GM23248 (cell line): Measurements from ENCODE around the gene TMCC1. TPM values are rescaled to one million over a fixed set of nuclear protein-coding genes. Genes with fewer than 3 reads are reported as not detected.

ENCODE experiments used
- DNase-seq: peaks from one replicate; pipeline ENCODE4 v3.0.0-alpha.2; 2015
- H2AFZ ChIP-seq: fragments of 200-600 bp; sonication (generic); 2 replicates; pipeline ENCODE4 v1.6.1; 2016; ENCODE audit warnings: antibody characterized with exemption
- H3F3A ChIP-seq: fragments of 200-600 bp; sonication (generic); 2 replicates; pipeline ENCODE4 v1.6.1; 2016; ENCODE audit warnings: mild to moderate bottlenecking, antibody characterized with exemption, mixed run types; ENCODE audit not compliant: insufficient read depth
- H3K27ac ChIP-seq: fragments of 200-600 bp; sonication (generic); 2 replicates; pipeline ENCODE4 v1.5.1; 2016; ENCODE audit warnings: mild to moderate bottlenecking
- H3K27me3 ChIP-seq: fragments of 200-600 bp; sonication (generic); replicated peaks from 2 replicates; pipeline ENCODE4 v1.6.1; 2016; ENCODE audit warnings: mild to moderate bottlenecking; ENCODE audit not compliant: insufficient read depth
- H3K36me3 ChIP-seq: fragments of 200-600 bp; sonication (generic); 2 replicates; pipeline ENCODE4 v1.6.1; 2016; ENCODE audit warnings: low read depth, mild to moderate bottlenecking
- H3K4me1 ChIP-seq: fragments of 200-600 bp; sonication (generic); 2 replicates; pipeline ENCODE4 v1.6.1; 2016; ENCODE audit warnings: mild to moderate bottlenecking; ENCODE audit not compliant: insufficient read depth
- H3K4me2 ChIP-seq: fragments of 200-600 bp; sonication (generic); one replicate; pipeline ENCODE4 v1.6.1; 2016; ENCODE audit warnings: mild to moderate bottlenecking; ENCODE audit not compliant: unreplicated experiment
- H3K4me3 ChIP-seq: fragments of 200-600 bp; sonication (generic); 2 replicates; pipeline ENCODE4 v1.5.1; 2016; ENCODE audit warnings: mild to moderate bottlenecking
- H3K79me2 ChIP-seq: fragments of 200-600 bp; sonication (generic); 2 replicates; pipeline ENCODE4 v1.6.1; 2016; ENCODE audit warnings: mild to moderate bottlenecking; ENCODE audit not compliant: insufficient read depth
- H3K9ac ChIP-seq: fragments of 200-600 bp; sonication (generic); 2 replicates; pipeline ENCODE4 v1.6.1; 2016; ENCODE audit warnings: mild to moderate bottlenecking
- H3K9me2 ChIP-seq: fragments of 200-600 bp; sonication (generic); 2 replicates; pipeline ENCODE4 v1.6.1; 2016; ENCODE audit warnings: mixed run types, mild to moderate bottlenecking, moderate library complexity; ENCODE audit not compliant: insufficient read depth
- H3K9me3 ChIP-seq: fragments of 200-600 bp; sonication (generic); one replicate; pipeline ENCODE4 v1.6.1; 2017; ENCODE audit warnings: low read depth
- H4K20me1 ChIP-seq: fragments of 200-600 bp; sonication (generic); 2 replicates; pipeline ENCODE4 v1.6.0; 2016; ENCODE audit not compliant: insufficient read depth
- EZH2 ChIP-seq: fragments of 200-600 bp; sonication (generic); IDR thresholded peaks from 2 replicates; pipeline ENCODE4 v1.6.1; 2018; ENCODE audit warnings: antibody characterized with exemption, mild to moderate bottlenecking; ENCODE audit not compliant: insufficient read depth, poor library complexity, severe bottlenecking
- EZH2phosphoT487 ChIP-seq: fragments of 200-600 bp; sonication (generic); IDR thresholded peaks from 2 replicates; pipeline ENCODE4 v1.6.1; 2018; ENCODE audit warnings: antibody characterized with exemption, moderate library complexity, mild to moderate bottlenecking, low read depth; ENCODE audit not compliant: insufficient read depth
- WGBS, 2 experiments: methylation state at CpG; one replicate each; pipeline ENCODE4 v1.1.6; 2015 to 2017; ENCODE audit warnings: low lambda C conversion rate in 2 of 2, low coverage in 1 of 2; ENCODE audit errors: missing lambda C conversion rate in 2 of 2; 5-methylcytosine and 5-hydroxymethylcytosine counted together
- in situ Hi-C: fragments of 300-500 bp; cut with MboI; formaldehyde crosslinking; loops from 2 replicates; pipeline ENCODE4 v1.15.0; 2020
- polyA plus RNA-seq: library from polyadenylated mRNA; unstranded; fragments of >200 nt; fragmentation: Nextera tagmentation; extraction: Ambion mirVana; gene quantifications from 2 replicates; pipeline ENCODE4 v1.2.1, GENCODE V29; 2016
- total RNA-seq: library from RNA; depleted of rRNA; stranded (reverse); fragments of >200 nt; shearing (Covaris generic); gene quantifications from 2 replicates; pipeline ENCODE4 v1.2.3, GENCODE V29; 2014

The TMCC1 gene
- total and polyA plus RNA-seq, 2 experiments from 2014 or later, result 4.0 to 11.1 TPM

DNA sequence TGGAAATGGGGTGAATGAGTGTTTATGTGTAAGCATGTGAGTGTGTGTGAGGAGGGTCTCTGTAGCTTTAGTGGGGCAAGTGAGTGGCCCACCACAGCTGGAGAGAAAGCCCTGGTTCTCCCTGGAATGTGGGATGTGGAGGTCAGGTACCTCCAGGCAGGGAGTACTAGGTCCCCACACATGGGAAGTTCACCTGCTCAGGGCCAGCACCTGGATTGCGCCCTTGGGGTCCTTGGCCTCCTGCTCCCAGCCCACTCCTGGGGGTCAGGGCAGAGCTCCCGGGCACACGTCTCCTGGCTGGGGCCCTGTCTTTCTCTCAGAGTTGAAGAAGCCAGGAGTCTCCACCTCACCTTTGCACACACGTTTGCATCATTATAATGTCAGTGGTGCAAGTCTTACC, 40.0 kb upstream of the TMCC1 start:
- WGBS, 2 experiments, result 73 to 77% methylated on average over 4 of the region's 4 CpGs
- in situ Hi-C loops, result loop anchor here (10.0 kb wide), 1 partner anchor 299 kb away; no protein-coding TSS in a partner anchor
- no peaks in the 10 kb centered on the region for H3K79me2 ChIP-seq

DNA sequence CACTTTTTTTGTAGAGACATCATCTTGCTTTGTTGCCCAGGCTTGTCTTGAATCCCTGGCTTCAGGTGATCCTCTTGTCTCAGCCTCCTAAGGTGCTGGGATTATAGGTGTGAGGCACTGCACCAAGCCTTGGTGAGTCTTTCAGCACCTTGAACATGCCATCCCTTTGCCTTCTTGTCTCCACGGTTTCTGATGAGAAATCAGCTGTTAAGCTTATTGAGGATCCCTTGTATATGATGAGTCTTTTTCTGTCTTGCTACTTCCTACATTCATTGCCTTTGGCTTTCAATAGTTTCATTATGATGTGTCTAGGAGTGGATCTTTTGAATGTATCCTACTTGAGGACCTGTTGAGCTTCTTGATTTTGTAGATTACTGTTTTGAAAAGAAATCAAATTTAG, 35.9 kb upstream of the TMCC1 start:
- WGBS, 2 experiments, result 10 to 13% methylated on average over 1 of the region's 1 CpG
- Histone ChIP-seq H3K9me3 (no peaks in the 10 kb centered on the region), H3K4me1 (no peaks in the 10 kb centered on the region), H3K27ac (no peak overlapping the region), H3K4me2 (no peak overlapping the region), H3K9me2 (no peaks in the 10 kb centered on the region), H3K79me2 (no peaks in the 10 kb centered on the region), H3K36me3 (no peaks in the 10 kb centered on the region), H3F3A (no peaks in the 10 kb centered on the region), H3K4me3 (no peak overlapping the region), H3K9ac (no peak overlapping the region), H4K20me1 (no peaks in the 10 kb centered on the region), H3K27me3 (no peaks in the 10 kb centered on the region), H2AFZ (no peak overlapping the region)
- DNase-seq, result no peak
- TF ChIP-seq EZH2phosphoT487, result no peak
- no peak for TF ChIP-seq EZH2
- in situ Hi-C loops, result no loop called here

More for the DNA sequence above, 40.0 kb upstream of the TMCC1 start:
- Histone ChIP-seq H3K9ac (no peak overlapping the region), H3K27ac (no peak overlapping the region), H2AFZ (no peak overlapping the region), H3K9me2 (no peaks in the 10 kb centered on the region), H3K36me3 (no peaks in the 10 kb centered on the region), H3K4me2 (no peak overlapping the region), H4K20me1 (no peaks in the 10 kb centered on the region), H3K27me3 (no peaks in the 10 kb centered on the region), H3K4me3 (no peak overlapping the region), H3K4me1 (no peaks in the 10 kb centered on the region), H3K9me3 (no peaks in the 10 kb centered on the region), H3F3A (no peaks in the 10 kb centered on the region)
- DNase-seq, result no peak
- TF ChIP-seq EZH2phosphoT487 (no peak), EZH2 (no peak)

DNA sequence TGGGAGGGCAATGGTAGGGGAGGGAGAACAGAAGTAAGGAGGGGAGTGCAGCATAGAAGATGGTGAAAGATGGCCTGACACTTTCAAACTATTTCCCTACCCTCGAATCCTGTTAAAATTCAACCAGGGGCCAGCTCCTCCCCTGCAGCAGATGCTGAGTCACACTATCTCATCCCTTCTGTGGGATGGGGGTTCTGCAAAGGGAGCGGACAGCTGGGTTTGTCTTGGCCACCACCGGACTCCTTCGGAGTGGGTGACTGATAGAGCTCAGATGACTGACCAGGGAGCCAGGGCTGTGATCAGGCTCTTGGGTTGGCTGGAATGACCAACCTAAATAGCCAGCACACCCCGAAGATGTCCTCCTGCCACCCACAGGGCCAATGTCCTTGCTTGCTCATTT, 33.6 kb upstream of the TMCC1 start:
- no peak overlapping the region for H3K4me3 ChIP-seq
- 56 to 60% methylated on average over 5 of the region's 5 CpGs for WGBS, 2 experiments
- no peaks in the 10 kb centered on the region for H3K9me2 ChIP-seq
- DNase-seq, result no peak
- no peaks in the 10 kb centered on the region for H3K9me3 ChIP-seq
- H3K79me2 ChIP-seq, result no peaks in the 10 kb centered on the region
- TF ChIP-seq EZH2phosphoT487, result no peak
- TF ChIP-seq EZH2, result no peak
- H3K4me1 ChIP-seq, result no peaks in the 10 kb centered on the region
- no peaks in the 10 kb centered on the region for H4K20me1 ChIP-seq
- no peak overlapping the region for H3K4me2 ChIP-seq
- no peak overlapping the region for H2AFZ ChIP-seq
- H3K36me3 ChIP-seq, result no peaks in the 10 kb centered on the region
- in situ Hi-C loops, result no loop called here
- H3K27ac ChIP-seq, result no peak overlapping the region
- H3F3A ChIP-seq, result no peaks in the 10 kb centered on the region
- no peak overlapping the region for H3K9ac ChIP-seq
- H3K27me3 ChIP-seq, result no peaks in the 10 kb centered on the region

DNA sequence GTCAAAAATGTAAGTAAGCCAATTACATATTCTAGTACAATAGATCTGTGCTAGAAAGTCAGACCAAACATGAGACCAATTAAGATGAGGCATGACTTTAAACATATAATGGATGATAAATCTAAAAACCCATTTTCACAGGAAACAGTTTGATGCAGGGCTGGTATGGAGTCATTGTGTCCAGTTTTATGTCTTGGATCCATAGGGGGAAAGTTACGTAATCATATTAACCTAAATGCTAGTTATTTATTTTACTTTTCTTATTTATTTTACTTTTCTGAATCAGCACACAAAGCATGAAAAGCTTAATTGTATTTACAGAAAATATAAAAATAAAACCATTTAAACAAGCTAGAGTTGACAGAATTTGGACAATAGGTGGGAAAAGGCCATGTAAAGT, 26.3 kb upstream of the TMCC1 start:
- H3K9ac ChIP-seq, result no peak overlapping the region
- no peaks in the 10 kb centered on the region for H4K20me1 ChIP-seq
- H3K36me3 ChIP-seq, result no peaks in the 10 kb centered on the region
- no peak overlapping the region for H3K4me2 ChIP-seq
- H3K4me3 ChIP-seq, result no peak overlapping the region
- no peak for DNase-seq
- no peaks in the 10 kb centered on the region for H3K9me2 ChIP-seq
- 0 out of 2 replicates have a peak, but pooled peaks cover 3% of the 10 kb centered on the region for H3K27me3 ChIP-seq
- WGBS, 2 experiments, result 79 to 92% methylated on average over 1 of the region's 1 CpG
- TF ChIP-seq EZH2 (no peak), EZH2phosphoT487 (no peak)
- no peak overlapping the region for H3K27ac ChIP-seq
- peaks cover 3% of the 10 kb centered on the region; the same call in 1 of the 2 replicates for H3F3A ChIP-seq
- in situ Hi-C loops, result no loop called here
- H2AFZ ChIP-seq, result no peak overlapping the region
- no peaks in the 10 kb centered on the region for H3K79me2 ChIP-seq
- no peaks in the 10 kb centered on the region for H3K4me1 ChIP-seq
- H3K9me3 ChIP-seq, result no peaks in the 10 kb centered on the region

- Histone ChIP-seq H3K27me3 (0 out of 2 replicates have a peak, but pooled peaks cover 3% of the 10 kb centered on the region), H3K4me2 (no peak overlapping the region), H3K27ac (no peak overlapping the region), H3K4me3 (no peak overlapping the region), H3K9ac (no peak overlapping the region), H3F3A (peaks cover 3% of the 10 kb centered on the region; the same call in 1 of the 2 replicates), H3K79me2 (no peaks in the 10 kb centered on the region), H3K36me3 (no peaks in the 10 kb centered on the region), H2AFZ (no peak overlapping the region), H4K20me1 (no peaks in the 10 kb centered on the region), H3K9me3 (no peaks in the 10 kb centered on the region), H3K9me2 (no peaks in the 10 kb centered on the region), H3K4me1 (no peaks in the 10 kb centered on the region)
- in situ Hi-C loops, result no loop called here
- WGBS, 2 experiments, result 82 to 92% methylated on average over 3 of the region's 3 CpGs
- no peak for TF ChIP-seq EZH2phosphoT487
- TF ChIP-seq EZH2, result no peak
- DNase-seq, result no peak
These were observed 25.8 kb upstream of the TMCC1 start for GRCh38 chr3:129919357-129919756.
